Activated B cell treated with CpG ODN at 0.5 μM for 24 hours (primary cell): ENCODE measurements around the gene RYR2. TPM values are rescaled to one million over a fixed set of nuclear protein-coding genes. Genes with fewer than 3 reads are reported as not detected.

Source experiments
- ATAC-seq: fragments of 200-7000 bp; cut with Tn5 transposase; one replicate; pipeline ENCODE4 v1.10.0; 2021; ENCODE audit warnings: low read depth, mild to moderate bottlenecking, moderate library complexity
- CTCF ChIA-PET: fragments of 350-600 bp; sonication (Branson Sonifier 250); formaldehyde crosslinking; loops from one replicate; lab custom pipeline; 2021; ENCODE audit warnings: antibody characterized with exemption; lab: Charles Lee
- POLR2A ChIA-PET: fragments of 350-600 bp; sonication (Branson Sonifier 250); formaldehyde crosslinking; loops from one replicate; lab custom pipeline; 2021; ENCODE audit warnings: antibody characterized with exemption; lab: Charles Lee
- DNase-seq: peaks from one replicate; pipeline ENCODE4 v3.0.0; 2022
- H3K27ac Mint-ChIP-seq: one replicate; pipeline ENCODE4 v1.8.0; 2020; ENCODE audit warnings: mixed read lengths
- H3K27me3 Mint-ChIP-seq: one replicate; pipeline ENCODE4 v1.8.0; 2021; ENCODE audit warnings: mixed read lengths
- H3K36me3 Mint-ChIP-seq: one replicate; pipeline ENCODE4 v1.8.0; 2021; ENCODE audit warnings: low read depth, mixed read lengths
- H3K4me1 Mint-ChIP-seq: one replicate; pipeline ENCODE4 v1.8.0; 2021; ENCODE audit warnings: mixed read lengths
- H3K4me3 Mint-ChIP-seq: one replicate; pipeline ENCODE4 v1.8.0; 2020; ENCODE audit warnings: mild to moderate bottlenecking, mixed read lengths
- H3K9me3 Mint-ChIP-seq: one replicate; pipeline ENCODE4 v1.8.0; 2020; ENCODE audit warnings: mixed read lengths
- CTCF ChIP-seq: fragments of 200-600 bp; IDR thresholded peaks from one replicate; pipeline ENCODE4 v1.8.0; 2022; ENCODE audit warnings: antibody characterized with exemption, mild to moderate bottlenecking
- intact Hi-C: fragments of 100-400 bp; cut with micrococcal nuclease; formaldehyde crosslinking; loops from one replicate; pipeline ENCODE4 v1.15.1; 2024
- total RNA-seq: library from RNA; stranded (reverse); gene quantifications from 2 replicates; pipeline ENCODE4 v1.2.3, GENCODE V29; 2022

The RYR2 gene
- total RNA-seq, 1 donor from 2014 or later = not detected

- no peak for TF ChIP-seq CTCF
- ATAC-seq (no peak), DNase-seq (no peak)
- H3K27ac Mint-ChIP-seq = no peak overlapping the region
- H3K27me3 Mint-ChIP-seq = no peaks in the 10 kb centered on the region
- no peaks in the 10 kb centered on the region for H3K36me3 Mint-ChIP-seq
- ChIA-PET CTCF (no interaction called here), POLR2A (no interaction called here)
- intact Hi-C loops = no loop called here
- H3K4me1 Mint-ChIP-seq = no peaks in the 10 kb centered on the region
- peaks cover 8% of the 10 kb centered on the region for H3K9me3 Mint-ChIP-seq
- H3K4me3 Mint-ChIP-seq = no peak overlapping the region
Observed at GRCh38 chr1:237638555-237638954, 596.6 kb downstream of the RYR2 start.

- Mint-ChIP-seq H3K4me3 (no peak overlapping the region), H3K27me3 (no peaks in the 10 kb centered on the region), H3K4me1 (no peaks in the 10 kb centered on the region), H3K9me3 (peaks cover 2% of the 10 kb centered on the region), H3K27ac (no peak overlapping the region), H3K36me3 (no peaks in the 10 kb centered on the region)
- intact Hi-C loops = no loop called here
- CTCF ChIA-PET = no interaction called here
- no peak for TF ChIP-seq CTCF
- POLR2A ChIA-PET = no interaction called here
- no peak for DNase-seq
- no peak for ATAC-seq
Observed at GRCh38 chr1:237640011-237640671, 598.2 kb downstream of the RYR2 start.

GRCh38 chr1:237640966-237641365 is 599.0 kb downstream of the RYR2 start:
- no peak for TF ChIP-seq CTCF
- ChIA-PET CTCF (no interaction called here), POLR2A (no interaction called here)
- H3K9me3 Mint-ChIP-seq = peaks cover 2% of the 10 kb centered on the region
- no peak overlapping the region for H3K4me3 Mint-ChIP-seq
- no peaks in the 10 kb centered on the region for H3K36me3 Mint-ChIP-seq
- ATAC-seq (no peak), DNase-seq (no peak)
- no peaks in the 10 kb centered on the region for H3K4me1 Mint-ChIP-seq
- intact Hi-C loops = no loop called here
- no peak overlapping the region for H3K27ac Mint-ChIP-seq
- H3K27me3 Mint-ChIP-seq = no peaks in the 10 kb centered on the region

GRCh38 chr1:237650809-237651208 is 608.8 kb downstream of the RYR2 start:
- no peak for ATAC-seq
- Mint-ChIP-seq H3K27ac (no peak overlapping the region), H3K27me3 (no peaks in the 10 kb centered on the region), H3K4me1 (no peaks in the 10 kb centered on the region), H3K4me3 (no peak overlapping the region), H3K9me3 (no peaks in the 10 kb centered on the region), H3K36me3 (no peaks in the 10 kb centered on the region)
- intact Hi-C loops = no loop called here
- ChIA-PET CTCF (no interaction called here), POLR2A (no interaction called here)
- DNase-seq = no peak
- no peak for TF ChIP-seq CTCF

- H3K9me3 Mint-ChIP-seq = no peaks in the 10 kb centered on the region
- no peaks in the 10 kb centered on the region for H3K4me1 Mint-ChIP-seq
- no peak overlapping the region for H3K27ac Mint-ChIP-seq
- ChIA-PET POLR2A (no interaction called here), CTCF (no interaction called here)
- H3K36me3 Mint-ChIP-seq = no peaks in the 10 kb centered on the region
- no peaks in the 10 kb centered on the region for H3K27me3 Mint-ChIP-seq
- DNase-seq = no peak
- no peak for ATAC-seq
- intact Hi-C loops = no loop called here
- no peak overlapping the region for H3K4me3 Mint-ChIP-seq
- TF ChIP-seq CTCF = no peak
Observed at GRCh38 chr1:237655778-237656177, 613.8 kb downstream of the RYR2 start.
